BE2C (cell line): Measurements from ENCODE around the gene TP53AIP1.

Source experiments
- DNase-seq: peaks from one replicate; pipeline ENCODE4 v3.0.0-alpha.2; 2020
- H3K27me3 ChIP-seq: fragments of 250-450 bp; sonication (Bioruptor Pico); 2 replicates; pipeline ENCODE4 v1.5.1; 2020; ENCODE audit warnings: mild to moderate bottlenecking
- H3K36me3 ChIP-seq: fragments of 250-450 bp; sonication (Bioruptor Pico); 2 replicates; pipeline ENCODE4 v1.5.1; 2020; ENCODE audit warnings: mild to moderate bottlenecking
- H3K4me1 ChIP-seq: fragments of 250-450 bp; sonication (Bioruptor Pico); 2 replicates; pipeline ENCODE4 v1.5.1; 2020
- H3K4me3 ChIP-seq: 2 replicates; pipeline ENCODE4 v1.5.1; 2011; ENCODE audit warnings: low read depth, low read length
- H3K9me3 ChIP-seq: fragments of 250-450 bp; sonication (Bioruptor Pico); 2 replicates; pipeline ENCODE4 v1.5.1; 2020
- TF ChIP-seq, protein P1 (sequence below): IDR thresholded peaks from 2 replicates; pipeline ENCODE4 v1.5.1; 2012; ENCODE audit warnings: mild to moderate bottlenecking, low read depth, low read length

The TP53AIP1 gene

GRCh38 chr11:128898580-128899344 lies 43.9 kb downstream of the TP53AIP1 start:
- Histone ChIP-seq H3K27me3 (peaks cover 36% of the 10 kb centered on the region), H3K4me3 (no peak overlapping the region), H3K9me3 (no peaks in the 10 kb centered on the region), H3K4me1 (no peaks in the 10 kb centered on the region; the same call in 1 of the 2 replicates), H3K36me3 (no peaks in the 10 kb centered on the region)
- no peak for DNase-seq
- TF ChIP-seq, protein P1, sequence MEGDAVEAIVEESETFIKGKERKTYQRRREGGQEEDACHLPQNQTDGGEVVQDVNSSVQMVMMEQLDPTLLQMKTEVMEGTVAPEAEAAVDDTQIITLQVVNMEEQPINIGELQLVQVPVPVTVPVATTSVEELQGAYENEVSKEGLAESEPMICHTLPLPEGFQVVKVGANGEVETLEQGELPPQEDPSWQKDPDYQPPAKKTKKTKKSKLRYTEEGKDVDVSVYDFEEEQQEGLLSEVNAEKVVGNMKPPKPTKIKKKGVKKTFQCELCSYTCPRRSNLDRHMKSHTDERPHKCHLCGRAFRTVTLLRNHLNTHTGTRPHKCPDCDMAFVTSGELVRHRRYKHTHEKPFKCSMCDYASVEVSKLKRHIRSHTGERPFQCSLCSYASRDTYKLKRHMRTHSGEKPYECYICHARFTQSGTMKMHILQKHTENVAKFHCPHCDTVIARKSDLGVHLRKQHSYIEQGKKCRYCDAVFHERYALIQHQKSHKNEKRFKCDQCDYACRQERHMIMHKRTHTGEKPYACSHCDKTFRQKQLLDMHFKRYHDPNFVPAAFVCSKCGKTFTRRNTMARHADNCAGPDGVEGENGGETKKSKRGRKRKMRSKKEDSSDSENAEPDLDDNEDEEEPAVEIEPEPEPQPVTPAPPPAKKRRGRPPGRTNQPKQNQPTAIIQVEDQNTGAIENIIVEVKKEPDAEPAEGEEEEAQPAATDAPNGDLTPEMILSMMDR: no peak

GRCh38 chr11:128897826-128898225 lies 44.8 kb downstream of the TP53AIP1 start:
- no peaks in the 10 kb centered on the region for H3K9me3 ChIP-seq
- no peaks in the 10 kb centered on the region for H3K36me3 ChIP-seq
- no peak for DNase-seq
- H3K4me3 ChIP-seq: no peak overlapping the region
- no peaks in the 10 kb centered on the region; the same call in 1 of the 2 replicates for H3K4me1 ChIP-seq
- peaks cover 30% of the 10 kb centered on the region for H3K27me3 ChIP-seq
- TF ChIP-seq, protein P1: no peak

- Histone ChIP-seq H3K4me3 (no peak overlapping the region), H3K9me3 (no peaks in the 10 kb centered on the region), H3K27me3 (peaks cover 23% of the 10 kb centered on the region), H3K4me1 (no peaks in the 10 kb centered on the region; the same call in 1 of the 2 replicates), H3K36me3 (no peaks in the 10 kb centered on the region)
- DNase-seq: no peak
- TF ChIP-seq, protein P1: no peak
These were observed 46.3 kb downstream of the TP53AIP1 start for GRCh38 chr11:128896356-128896755.

GRCh38 chr11:128895526-128895925 lies 47.1 kb downstream of the TP53AIP1 start:
- no peaks in the 10 kb centered on the region for H3K36me3 ChIP-seq
- H3K4me1 ChIP-seq: no peaks in the 10 kb centered on the region; the same call in 1 of the 2 replicates
- H3K27me3 ChIP-seq: peaks cover 26% of the 10 kb centered on the region
- no peak for DNase-seq
- TF ChIP-seq, protein P1: no peak
- no peaks in the 10 kb centered on the region for H3K9me3 ChIP-seq
- no peak overlapping the region for H3K4me3 ChIP-seq

DNA sequence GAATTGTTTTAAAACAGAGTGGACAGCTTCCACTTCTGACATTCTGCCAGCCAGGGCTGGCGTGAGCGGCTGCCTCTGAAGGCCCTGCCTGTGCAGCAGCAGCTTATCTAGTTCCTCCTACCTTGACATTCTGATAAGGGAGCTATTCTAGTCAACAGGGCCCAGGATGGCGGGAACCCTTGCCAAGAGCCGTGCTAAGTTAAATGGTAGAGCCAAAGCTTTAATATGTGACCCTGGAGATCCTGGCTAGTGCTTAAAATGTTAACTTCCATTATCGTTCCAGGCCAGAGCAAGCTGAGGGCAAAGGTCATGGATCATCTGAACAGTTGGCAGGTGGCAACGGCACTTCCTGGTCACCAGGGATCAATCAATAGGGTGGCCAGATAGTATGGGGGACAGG lies 48.0 kb downstream of the TP53AIP1 start:
- TF ChIP-seq, protein P1: no peak
- H3K4me3 ChIP-seq: no peak overlapping the region
- no peaks in the 10 kb centered on the region; the same call in 1 of the 2 replicates for H3K4me1 ChIP-seq
- H3K36me3 ChIP-seq: no peaks in the 10 kb centered on the region
- H3K9me3 ChIP-seq: no peaks in the 10 kb centered on the region
- peaks cover 35% of the 10 kb centered on the region for H3K27me3 ChIP-seq
- no peak for DNase-seq

GRCh38 chr11:128894286-128894681 lies 48.4 kb downstream of the TP53AIP1 start:
- TF ChIP-seq, protein P1: no peak
- no peaks in the 10 kb centered on the region; the same call in 1 of the 2 replicates for H3K4me1 ChIP-seq
- no peak for DNase-seq
- H3K27me3 ChIP-seq: peaks cover 39% of the 10 kb centered on the region
- H3K36me3 ChIP-seq: no peaks in the 10 kb centered on the region
- no peaks in the 10 kb centered on the region for H3K9me3 ChIP-seq
- no peak overlapping the region for H3K4me3 ChIP-seq
